K562 (cell line): ENCODE data around the gene RASSF7. TPM values are rescaled to one million over a fixed set of nuclear protein-coding genes. Genes with fewer than 3 reads are reported as not detected.

Source experiments
- BMI1 ChIP-seq: fragments of 150-350 bp; IDR thresholded peaks from 2 replicates; pipeline ENCODE4 v1.6.1; 2014; ENCODE audit warnings: low read length
- DEAF1 ChIP-seq: fragments of 450-650 bp; formaldehyde crosslinking; IDR thresholded peaks from 2 replicates; pipeline ENCODE4 v1.4.0; 2020; ENCODE audit warnings: mild to moderate bottlenecking, moderate library complexity
- FOSL1 ChIP-seq: fragments of 200-800 bp; sonication (Bioruptor generic); conservative IDR thresholded peaks from 2 replicates; pipeline ENCODE4 v1.6.1; 2016; ENCODE audit warnings: missing genetic modification characterization, missing compliant biosample characterization
- HMGN3 ChIP-seq: IDR thresholded peaks from 2 replicates; pipeline ENCODE4 v1.6.1; 2011; ENCODE audit warnings: borderline replicate concordance, low read depth, mild to moderate bottlenecking, mixed read lengths, low read length; ENCODE audit not compliant: insufficient read length; ENCODE audit errors: extremely low read depth
- MEF2A ChIP-seq: IDR thresholded peaks from 2 replicates; pipeline ENCODE4 v1.6.1; 2011; ENCODE audit warnings: low read depth, mild to moderate bottlenecking, low read length, moderate library complexity; ENCODE audit not compliant: control insufficient read depth
- MEF2D ChIP-seq: conservative IDR thresholded peaks from 2 replicates; pipeline ENCODE4 v1.6.1; 2016; ENCODE audit warnings: low read depth, missing genetic modification characterization, missing compliant biosample characterization
- RNF2 ChIP-seq: sonication (generic); IDR thresholded peaks from 2 replicates; pipeline ENCODE4 v1.6.1; 2016
- TAF1 ChIP-seq: IDR thresholded peaks from 2 replicates; pipeline ENCODE4 v1.6.1; 2011; ENCODE audit warnings: mild to moderate bottlenecking, low read length, moderate library complexity; ENCODE audit not compliant: insufficient read depth, control insufficient read depth, severe bottlenecking; ENCODE audit errors: extremely low read depth
- ZBTB2 ChIP-seq: fragments of 450-650 bp; IDR thresholded peaks from 2 replicates; pipeline ENCODE4 v1.6.1; 2016; ENCODE audit warnings: antibody characterized with exemption
- ZBTB40 ChIP-seq, 2 experiments: fragments of 450-650 bp in 1 of 2; sonication (generic) in 1 of 2; formaldehyde crosslinking in 1 of 2; IDR thresholded peaks; 2 replicates each; pipeline versions ENCODE4 v1.7.1 to v1.9.0; 2016 to 2022; ENCODE audit warnings: inconsistent platforms in 1 of 2, mild to moderate bottlenecking in 1 of 2, missing genetic modification reagents in 1 of 2
- ZKSCAN8 ChIP-seq: fragments of 200-800 bp; sonication (Bioruptor generic); IDR thresholded peaks from 2 replicates; pipeline ENCODE4 v1.6.1; 2016; ENCODE audit warnings: missing genetic modification characterization, missing compliant biosample characterization
- ZNF197 ChIP-seq: fragments of 200-800 bp; sonication (Bioruptor generic); IDR thresholded peaks from 2 replicates; pipeline ENCODE4 v1.6.1; 2016; ENCODE audit warnings: low read depth, missing genetic modification characterization, missing compliant biosample characterization
- ZNF282 ChIP-seq: sonication (generic); formaldehyde crosslinking; IDR thresholded peaks from 2 replicates; pipeline ENCODE4 v1.8.1; 2023; ENCODE audit warnings: missing genetic modification reagents
- ZNF583 ChIP-seq: fragments of 250-450 bp; sonication (Bioruptor Pico); IDR thresholded peaks from 2 replicates; pipeline ENCODE4 v1.4.0; 2020
- ZNF644 ChIP-seq: fragments of 200-800 bp; sonication (Bioruptor generic); IDR thresholded peaks from 2 replicates; pipeline ENCODE4 v1.6.1; 2016; ENCODE audit warnings: low read depth, missing genetic modification characterization, missing compliant biosample characterization
- polyA plus RNA-seq, 8 experiments: library from polyadenylated mRNA; depleted of rRNA in 4 of 8; stranded (reverse) in 5 of 8; unstranded in 3 of 8; fragments of >200 nt; fragmentation: Nextera tagmentation in 2 of 8; fragmentation: Illumina TruSeq in 1 of 8; extraction: Ambion mirVana in 2 of 8; extraction: Trizol in 1 of 8; gene quantifications; 2 replicates each; pipeline versions ENCODE4 v1.2.1 to v1.2.3, GENCODE V29; 2011 to 2014; ENCODE audit warnings: inconsistent platforms in 1 of 8, missing spikeins in 1 of 8
- total RNA-seq, 7 experiments: library from RNA; depleted of rRNA in 6 of 7; stranded (reverse); fragments of >200 nt in 6 of 7; fragmentation: Illumina TruSeq in 2 of 7; extraction: Trizol in 2 of 7; gene quantifications; 2 replicates each; pipeline versions ENCODE4 v1.2.1 to v1.2.3, GENCODE V29; 2011 to 2021; ENCODE audit warnings: low replicate concordance in 1 of 7

The RASSF7 gene
- total and polyA plus RNA-seq, 9 of the 15 experiments (the other 6 are each of a cell fraction or from before 2014, with no cell fraction given): 0.41 to 45.2 (median 18.6) TPM

GRCh38 chr11:575313-575995 is 14.7 kb downstream of the RASSF7 start (continued):
- TF ChIP-seq ZBTB40 (IDR thresholded peaks at IDR 0.05) (peak; percentile 40; the same call in 1 of the 2 replicates), ZBTB40 (CRISPR knock-in tag; IDR thresholded peaks at IDR 0.05) (no peak), FOSL1 (tag) (no peak), MEF2A (no peak), TAF1 (no peak), ZBTB2 (0 out of 2 replicates have a peak, but pooled peaks have one; percentile 15), BMI1 (no peak), ZNF583 (CRISPR knock-in tag) (no peak), RNF2 (no peak), ZNF282 (CRISPR knock-in tag) (no peak), ZNF197 (no peak), DEAF1 (CRISPR knock-in tag) (no peak), ZNF644 (tag) (no peak), ZKSCAN8 (no peak), HMGN3 (peak; percentile 9), MEF2D (tag) (no peak)
